HG02852 (cell line): ENCODE results near the gene CRHR2.

Experiments
- ATAC-seq: cut with Tn5 transposase; IDR thresholded peaks from one replicate; pipeline ENCODE4 v1.9.1; 2021; ENCODE audit warnings: mild to moderate bottlenecking, moderate library complexity; ENCODE audit not compliant: unreplicated experiment

CRHR2 gene

GRCh38 chr7:30633223-30633622, 49.0 kb downstream of the CRHR2 start:
- ATAC-seq, result no peak

- peak; percentile 77 for ATAC-seq
These were observed 51.3 kb downstream of the CRHR2 start for GRCh38 chr7:30630986-30631385.

GRCh38 chr7:30627026-30627425, 55.2 kb downstream of the CRHR2 start:
- no peak for ATAC-seq

GRCh38 chr7:30625283-30625682, 57.0 kb downstream of the CRHR2 start:
- ATAC-seq, result no peak

GRCh38 chr7:30618961-30619360, 63.3 kb downstream of the CRHR2 start:
- ATAC-seq, result no peak

GRCh38 chr7:30618080-30618676, 64.1 kb downstream of the CRHR2 start:
- ATAC-seq, result no peak

- no peak for ATAC-seq
These were observed 64.9 kb downstream of the CRHR2 start for GRCh38 chr7:30617359-30617758.

DNA sequence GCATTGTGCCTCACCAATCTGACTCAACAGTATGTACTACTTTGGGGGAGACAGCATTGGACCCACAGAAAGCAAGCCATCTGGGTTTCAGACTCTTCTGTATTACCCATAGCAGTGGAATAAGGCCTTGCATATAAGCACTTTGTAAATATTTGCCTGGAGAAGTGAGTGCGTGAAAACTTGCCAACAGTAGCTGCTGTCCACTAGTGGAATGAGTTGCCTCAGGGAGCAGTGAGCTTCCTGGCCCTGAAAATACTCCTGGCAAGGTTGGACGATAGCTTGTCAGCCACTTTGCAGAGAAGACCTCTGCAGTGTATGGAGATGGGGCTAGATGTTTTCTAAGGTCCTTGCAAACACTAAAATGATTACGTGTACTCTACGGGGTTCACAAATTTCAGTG, 65.9 kb downstream of the CRHR2 start:
- ATAC-seq, result no peak

DNA sequence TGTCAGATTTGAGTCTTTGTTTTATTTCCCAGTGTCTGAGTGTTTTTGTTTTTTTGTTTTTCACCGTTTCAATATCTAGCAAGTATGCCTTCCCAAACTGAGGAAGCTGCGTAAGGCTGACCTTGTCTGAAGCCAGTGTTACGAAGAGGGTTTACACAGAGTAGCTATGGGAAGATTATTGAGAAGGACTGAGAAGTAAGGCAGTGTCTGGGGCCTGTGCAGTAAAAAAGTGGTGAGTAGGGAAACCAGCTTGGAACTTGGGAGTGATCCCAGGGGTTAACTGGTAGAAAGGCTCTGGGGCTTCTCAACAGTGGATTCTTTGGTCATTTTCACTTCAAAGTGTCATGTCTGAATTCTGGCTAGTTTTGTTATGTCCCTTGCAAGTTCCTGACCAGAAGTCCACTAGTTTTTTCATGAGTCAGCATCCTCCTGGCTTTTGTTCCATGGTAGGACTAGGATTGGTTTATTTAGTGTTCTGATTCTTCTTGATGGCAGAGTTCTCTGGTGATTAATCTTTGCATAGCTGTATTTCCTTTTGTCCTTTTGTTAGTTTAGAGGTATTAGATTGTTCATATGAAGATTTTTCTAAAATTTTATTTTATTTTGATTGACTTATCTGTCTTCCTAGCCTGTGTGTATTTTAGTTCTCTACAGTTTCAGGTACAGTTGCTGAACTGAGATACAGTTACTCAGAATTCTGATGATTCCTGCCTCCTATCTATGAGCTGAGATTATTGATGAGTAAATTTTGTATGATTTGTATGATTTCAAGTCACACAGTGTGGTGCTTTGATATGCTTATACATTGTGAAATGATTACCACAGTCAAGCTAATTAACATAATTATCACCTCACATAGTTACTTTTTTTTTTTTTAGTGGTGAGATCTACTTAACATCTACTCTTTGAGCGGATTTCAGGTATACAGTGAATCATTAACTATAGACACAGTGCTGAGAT, 68.6 kb downstream of the CRHR2 start:
- no peak for ATAC-seq

DNA sequence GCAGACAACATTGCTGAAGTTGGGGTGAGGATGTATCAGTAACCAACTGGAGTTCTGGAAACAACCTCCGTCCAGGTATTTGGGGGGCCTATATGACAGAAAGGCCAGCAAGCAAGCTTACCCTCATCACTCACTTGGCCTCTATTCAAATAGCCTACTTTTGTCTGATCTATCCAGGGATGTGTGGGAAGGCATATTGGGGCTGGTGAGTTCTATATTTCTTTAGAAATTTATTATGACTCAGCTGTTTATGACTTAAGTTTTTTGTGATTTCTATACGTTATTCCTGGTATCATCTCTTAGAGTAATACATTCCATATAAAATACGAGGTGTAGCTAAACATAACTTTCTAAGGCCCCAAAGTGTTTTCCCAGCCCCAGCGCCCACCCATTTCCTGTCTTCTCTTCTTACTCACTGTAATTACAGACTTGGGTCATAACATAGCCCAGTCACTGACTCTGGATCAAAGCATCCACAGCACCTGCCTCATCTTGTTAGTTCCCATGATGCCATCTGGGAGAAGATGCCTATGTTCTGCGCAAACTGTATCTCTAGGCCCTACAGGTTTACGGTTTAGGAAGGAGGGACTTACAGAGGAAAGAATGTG, 69.5 kb downstream of the CRHR2 start:
- ATAC-seq, result no peak

DNA sequence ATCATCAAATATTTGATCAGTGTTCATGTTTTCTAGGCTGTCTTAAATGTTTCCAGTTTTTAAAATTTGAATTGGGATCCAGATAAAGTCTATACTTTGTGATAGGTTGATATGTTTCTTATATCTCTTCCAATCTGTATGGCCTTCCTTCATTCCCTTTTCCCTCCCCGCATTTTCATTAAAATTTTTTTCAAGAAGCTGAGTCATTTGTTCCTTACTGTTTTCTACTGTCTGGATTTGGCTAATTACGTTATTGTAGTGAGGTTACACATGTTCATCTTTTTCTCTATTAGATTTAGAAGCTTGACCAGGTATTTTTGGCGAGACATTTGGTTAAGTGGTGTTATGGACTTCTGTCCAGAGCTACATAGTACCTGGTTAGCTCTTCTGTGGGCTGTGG, 76.4 kb downstream of the CRHR2 start:
- ATAC-seq, result no peak

GRCh38 chr7:30604901-30605300, 77.4 kb downstream of the CRHR2 start:
- no peak for ATAC-seq
